ENCODE results near the gene ACADVL.

ACADVL gene

DNA sequence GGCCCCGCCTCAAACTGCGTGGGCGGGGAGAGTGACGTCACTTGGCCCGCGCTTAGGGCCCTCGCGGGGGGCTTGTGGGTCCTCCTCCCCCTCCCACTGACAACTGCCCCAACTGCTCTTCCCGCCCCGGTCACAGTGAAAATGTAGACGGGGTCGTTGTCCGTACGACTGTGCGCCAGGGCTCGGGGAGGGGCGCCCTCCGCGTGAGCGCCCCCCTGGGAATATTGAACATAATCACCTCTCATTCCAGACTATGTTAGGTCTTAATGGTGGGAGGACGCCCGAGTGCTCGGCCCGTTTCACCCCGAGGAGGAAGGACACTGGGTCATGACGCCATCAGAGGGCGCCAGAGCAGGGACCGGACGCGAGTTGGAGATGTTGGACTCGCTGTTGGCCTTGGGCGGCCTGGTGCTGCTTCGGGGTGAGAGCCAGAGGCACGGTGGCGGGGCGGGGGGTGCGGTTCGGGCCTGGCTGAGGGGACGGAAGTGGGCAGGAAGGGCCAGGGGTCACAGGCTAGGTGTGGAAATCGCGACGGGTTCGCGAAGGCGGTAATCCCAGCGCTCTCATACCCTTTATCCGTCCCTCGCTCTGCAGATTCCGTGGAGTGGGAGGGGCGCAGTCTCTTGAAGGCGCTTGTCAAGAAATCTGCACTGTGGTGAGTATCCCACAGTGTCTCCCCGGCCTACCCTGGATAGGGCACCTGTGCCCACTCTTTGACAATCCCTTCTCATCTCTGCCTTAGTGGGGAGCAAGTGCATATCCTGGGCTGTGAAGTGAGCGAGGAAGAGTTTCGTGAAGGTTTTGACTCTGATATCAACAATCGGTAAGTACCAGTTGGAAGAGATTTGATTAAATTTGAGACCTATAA, 32.7 kb downstream of the ACADVL start, which contains the start of gene ELP5:
TSS of gene ELP5 (plus strand) at position 40 of the 868 bp plus-strand sequence. CDS start at position 376, 336 bp downstream.
- DNase-seq = peak; percentile 64

DNA sequence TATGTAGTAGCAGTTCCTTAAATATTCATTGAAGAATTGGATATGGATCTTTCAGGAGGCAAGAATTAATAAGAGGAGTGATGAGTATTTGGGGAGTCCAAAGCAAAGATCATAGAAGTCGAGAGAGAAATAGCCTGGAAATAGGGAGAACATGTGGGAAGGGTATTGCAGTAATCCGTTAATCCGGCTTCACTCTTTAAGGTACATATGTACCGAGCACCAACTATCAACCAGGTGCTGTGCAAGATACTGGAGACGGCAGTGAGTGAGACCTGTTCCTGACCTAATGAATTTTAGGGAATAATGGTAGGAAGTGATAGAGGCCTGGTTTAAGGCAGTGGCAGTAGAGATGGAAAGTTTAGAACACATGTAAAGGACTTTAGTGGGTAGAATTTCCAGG, 33.3 kb downstream of the ACADVL start:
- no peak for DNase-seq

DNA sequence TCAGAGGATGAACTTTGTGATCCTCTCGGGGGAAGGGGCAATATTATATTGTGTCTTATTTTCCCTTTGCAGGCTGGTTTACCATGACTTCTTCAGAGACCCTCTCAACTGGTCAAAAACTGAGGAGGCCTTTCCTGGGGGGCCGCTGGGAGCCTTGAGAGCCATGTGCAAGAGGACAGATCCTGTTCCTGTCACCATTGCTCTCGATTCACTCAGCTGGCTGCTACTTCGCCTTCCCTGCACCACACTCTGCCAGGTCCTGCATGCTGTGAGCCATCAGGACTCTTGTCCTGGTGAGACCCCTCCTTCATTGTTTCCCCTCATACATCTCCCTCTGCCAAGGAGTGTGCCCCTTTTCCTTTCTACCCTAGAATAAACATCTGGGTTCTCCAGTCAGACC, 34.8 kb downstream of the ACADVL start:
- DNase-seq = no peak

DNA sequence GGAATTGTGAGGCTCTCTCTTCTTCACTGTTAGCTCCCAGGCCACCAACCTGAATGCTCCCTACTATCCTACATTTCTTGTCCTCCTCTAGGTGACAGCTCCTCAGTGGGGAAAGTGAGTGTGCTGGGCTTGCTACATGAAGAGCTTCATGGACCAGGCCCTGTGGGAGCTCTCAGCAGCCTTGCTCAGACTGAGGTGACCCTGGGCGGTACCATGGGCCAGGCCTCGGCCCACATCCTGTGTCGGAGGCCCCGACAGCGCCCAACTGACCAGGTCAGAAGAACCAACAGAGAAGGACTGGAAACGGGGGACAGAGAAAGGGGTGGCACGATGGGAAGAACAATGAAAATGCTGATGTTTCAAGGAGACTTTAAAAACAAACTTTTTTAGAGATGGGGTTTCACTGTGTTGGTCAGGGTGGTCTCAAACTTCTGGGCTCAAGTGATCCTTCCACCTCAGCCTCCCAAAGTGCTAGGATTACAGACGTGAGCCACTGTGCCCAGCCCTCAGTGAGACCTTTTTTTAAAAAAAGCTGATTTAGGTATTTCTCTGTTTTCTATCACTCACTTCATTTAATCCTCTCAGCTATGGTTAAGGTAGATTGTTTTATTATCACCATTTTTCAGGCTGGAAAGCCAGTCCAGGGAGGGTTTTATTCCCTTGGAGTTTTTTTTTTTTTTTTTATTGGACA, 37.2 kb downstream of the ACADVL start:
- DNase-seq = no peak

DNA sequence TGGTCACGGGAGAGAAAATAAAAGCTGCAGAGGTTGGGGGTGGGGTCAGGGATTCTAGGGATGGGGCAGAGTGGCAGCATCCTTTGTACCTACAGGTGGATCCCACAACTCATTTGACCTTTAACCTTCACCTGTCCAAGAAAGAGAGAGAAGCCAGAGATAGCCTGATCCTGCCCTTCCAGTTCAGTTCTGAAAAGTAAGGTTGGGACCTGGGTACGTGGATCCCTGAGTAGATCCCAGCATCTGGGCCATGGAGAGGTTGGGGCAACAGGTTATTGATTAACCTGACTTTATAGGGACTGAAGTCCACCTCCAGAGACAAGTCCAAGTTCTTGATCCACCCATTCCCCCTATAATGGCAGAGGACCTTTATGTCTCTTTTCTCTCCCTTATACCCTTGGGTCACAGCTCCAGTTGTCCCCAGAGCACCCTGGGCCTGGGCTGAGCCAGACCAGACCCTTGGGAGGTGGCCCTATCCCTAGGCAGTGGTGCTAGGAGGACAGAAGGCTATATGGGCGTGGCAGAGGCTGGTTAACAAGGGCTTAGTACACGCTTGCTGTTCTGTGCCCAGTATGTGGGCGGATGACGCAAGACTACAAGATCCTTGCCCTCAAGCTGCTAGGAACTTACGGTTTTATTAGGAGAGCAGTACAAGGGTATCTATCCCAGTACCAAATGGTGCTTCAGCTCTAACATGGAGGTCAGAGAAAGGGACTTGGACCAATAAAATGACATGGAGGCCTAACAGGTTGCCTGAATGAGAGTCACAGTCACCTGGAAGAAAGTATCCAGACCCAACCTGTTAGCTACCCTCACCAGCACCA, 39.2 kb downstream of the ACADVL start:
- DNase-seq = no peak

DNA sequence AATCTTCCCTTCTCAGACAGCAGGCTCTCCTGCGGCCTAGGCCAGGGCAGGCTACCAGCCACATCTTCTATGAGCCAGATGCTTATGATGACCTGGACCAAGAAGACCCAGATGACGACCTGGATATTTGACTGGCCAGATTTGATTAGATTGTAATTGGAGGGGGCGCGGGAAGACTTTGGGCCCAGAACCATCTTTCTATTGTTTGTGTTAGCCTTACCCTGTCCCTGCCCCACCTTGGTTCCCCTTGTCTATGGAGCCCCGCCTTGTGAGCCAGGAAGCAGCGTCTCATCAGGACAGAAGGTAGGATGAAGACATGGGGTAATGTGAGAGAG, 39.8 kb downstream of the ACADVL start:
- DNase-seq = no peak

DNA sequence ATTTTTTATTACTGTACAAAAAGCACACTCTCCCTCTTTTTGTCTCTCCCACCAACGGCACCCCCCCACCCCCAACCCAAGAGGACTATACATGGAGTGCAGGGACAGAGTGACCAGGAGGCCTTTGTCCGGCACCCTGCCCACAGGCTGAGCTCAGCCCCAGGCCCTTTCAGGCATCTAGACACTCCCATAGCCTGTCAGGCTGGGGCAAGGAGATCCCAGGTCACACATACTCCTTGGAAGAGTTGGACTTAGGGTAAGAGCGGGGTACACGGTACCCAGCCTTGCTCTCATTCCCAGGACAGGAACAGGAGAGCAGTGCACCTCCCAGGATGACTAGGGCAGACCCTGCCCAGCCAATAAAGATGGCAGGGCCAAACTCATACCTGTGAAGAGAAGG, 40.4 kb downstream of the ACADVL start:
- no peak for DNase-seq

DNA sequence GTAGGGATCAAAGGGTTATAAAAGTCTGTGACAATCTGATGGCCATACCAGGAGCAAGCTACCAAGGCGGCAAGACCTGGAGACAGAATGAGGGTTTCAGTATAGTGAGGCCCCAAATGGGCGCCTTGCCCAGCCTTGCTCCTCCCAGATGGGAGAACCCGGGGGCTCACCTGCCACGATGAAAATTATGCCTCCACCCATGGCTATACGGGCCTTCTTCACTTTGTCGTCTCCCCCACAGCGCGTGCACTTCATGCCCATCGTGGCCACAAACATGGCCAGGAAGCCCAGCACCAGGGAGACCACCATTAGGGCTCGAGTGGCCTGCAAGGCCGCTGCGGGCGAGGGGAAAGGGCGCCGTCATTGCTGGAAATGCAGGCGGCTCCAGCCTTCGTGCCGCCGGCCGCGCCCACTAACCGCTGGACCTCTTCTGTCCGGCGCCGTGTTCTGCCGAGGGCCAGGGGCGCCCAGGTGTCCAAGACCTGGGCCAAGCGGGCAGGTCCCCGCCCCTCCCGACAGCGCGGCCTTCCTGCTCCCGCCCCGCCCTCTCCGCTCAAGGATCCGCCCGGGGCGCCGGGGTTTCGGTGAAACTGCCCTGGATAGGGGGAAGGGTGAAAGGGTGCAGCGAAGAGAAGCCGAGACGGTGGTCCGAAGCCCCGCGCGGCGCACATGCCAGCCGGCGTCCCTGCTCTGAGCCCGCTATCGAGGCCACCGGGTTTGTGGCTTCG, 41.1 kb downstream of the ACADVL start:
- no peak for DNase-seq

DNA sequence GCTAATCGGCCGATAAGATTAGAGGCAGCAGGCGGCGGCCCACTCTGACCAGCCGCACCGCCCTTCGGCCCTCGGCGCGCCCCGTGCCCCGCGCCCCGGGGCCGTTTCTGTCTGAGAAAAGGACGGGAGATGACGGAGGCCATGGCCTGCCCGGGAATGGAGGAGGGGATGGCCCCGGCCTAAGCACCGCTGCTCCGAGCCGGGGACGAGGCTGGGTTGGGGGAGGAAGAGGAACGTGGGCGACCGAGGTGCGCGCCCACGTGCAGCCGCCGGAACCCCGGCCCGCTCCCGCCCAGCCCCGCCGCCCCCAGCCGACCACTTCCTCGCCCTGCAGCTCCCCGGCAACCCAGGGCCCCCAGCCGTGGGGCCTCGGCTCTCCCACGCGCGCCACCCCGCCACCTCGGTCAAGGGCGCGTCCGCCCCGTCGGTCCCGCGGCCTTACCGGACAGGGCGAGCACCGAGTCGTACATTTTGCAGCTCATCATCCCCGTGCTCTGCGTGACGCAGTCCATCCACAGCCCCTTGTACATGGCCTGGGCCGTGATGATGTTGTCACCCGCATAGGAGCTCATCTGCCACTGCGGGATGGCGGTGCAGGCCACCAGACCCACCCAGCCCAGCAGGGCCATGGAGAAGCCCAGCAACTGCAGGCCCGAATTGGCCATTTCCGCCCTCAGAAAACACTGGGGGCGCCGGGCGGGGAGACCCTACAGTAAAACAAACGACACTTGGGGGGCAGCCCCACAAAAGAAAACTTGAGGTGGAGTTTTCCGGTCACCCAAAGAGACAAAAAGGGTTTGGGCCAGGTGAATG, 41.8 kb downstream of the ACADVL start:
- DNase-seq = no peak

DNA sequence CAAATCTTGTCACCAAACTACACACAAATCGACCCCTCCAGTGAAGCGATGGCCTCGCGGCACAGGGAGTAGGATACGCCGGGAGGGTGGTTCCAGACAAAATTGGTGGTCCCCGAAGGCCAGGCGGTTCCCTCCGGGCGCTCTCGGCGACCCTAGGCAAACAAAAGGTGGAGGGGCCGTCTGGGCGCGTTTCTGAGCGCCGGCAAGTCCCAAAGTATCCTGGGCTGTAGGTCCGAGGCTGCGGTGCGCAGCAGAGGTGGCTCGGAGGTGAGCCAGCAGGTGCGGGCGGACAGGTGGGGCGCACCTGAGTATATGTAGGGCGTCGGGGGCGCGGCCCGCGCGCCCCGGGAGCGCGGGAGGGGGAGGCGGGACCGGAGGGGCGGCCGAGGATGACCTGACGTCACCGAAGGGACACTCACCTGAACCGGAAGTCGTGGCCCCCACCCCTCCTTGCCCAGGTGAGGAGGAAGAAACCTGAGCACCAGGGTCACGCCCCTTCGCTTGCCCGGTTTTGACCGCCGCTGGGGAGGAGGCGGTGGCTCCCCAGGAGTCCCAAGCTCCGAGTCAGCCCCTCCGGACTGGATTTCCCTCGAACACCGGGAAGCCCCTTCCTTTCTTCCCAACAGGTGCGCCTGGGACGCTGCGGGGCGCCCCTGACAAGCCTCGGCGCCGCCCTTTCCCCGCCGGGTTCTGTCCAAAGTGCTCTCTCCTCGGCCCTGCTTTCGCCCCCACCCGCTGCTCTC, 42.6 kb downstream of the ACADVL start, which contains the start of gene CLDN7:
TSS of gene CLDN7 (minus strand) at position 287 of the 743 bp plus-strand sequence. CDS start 435 bp downstream, outside the sequence.
- peak; percentile 55 for DNase-seq

DNA sequence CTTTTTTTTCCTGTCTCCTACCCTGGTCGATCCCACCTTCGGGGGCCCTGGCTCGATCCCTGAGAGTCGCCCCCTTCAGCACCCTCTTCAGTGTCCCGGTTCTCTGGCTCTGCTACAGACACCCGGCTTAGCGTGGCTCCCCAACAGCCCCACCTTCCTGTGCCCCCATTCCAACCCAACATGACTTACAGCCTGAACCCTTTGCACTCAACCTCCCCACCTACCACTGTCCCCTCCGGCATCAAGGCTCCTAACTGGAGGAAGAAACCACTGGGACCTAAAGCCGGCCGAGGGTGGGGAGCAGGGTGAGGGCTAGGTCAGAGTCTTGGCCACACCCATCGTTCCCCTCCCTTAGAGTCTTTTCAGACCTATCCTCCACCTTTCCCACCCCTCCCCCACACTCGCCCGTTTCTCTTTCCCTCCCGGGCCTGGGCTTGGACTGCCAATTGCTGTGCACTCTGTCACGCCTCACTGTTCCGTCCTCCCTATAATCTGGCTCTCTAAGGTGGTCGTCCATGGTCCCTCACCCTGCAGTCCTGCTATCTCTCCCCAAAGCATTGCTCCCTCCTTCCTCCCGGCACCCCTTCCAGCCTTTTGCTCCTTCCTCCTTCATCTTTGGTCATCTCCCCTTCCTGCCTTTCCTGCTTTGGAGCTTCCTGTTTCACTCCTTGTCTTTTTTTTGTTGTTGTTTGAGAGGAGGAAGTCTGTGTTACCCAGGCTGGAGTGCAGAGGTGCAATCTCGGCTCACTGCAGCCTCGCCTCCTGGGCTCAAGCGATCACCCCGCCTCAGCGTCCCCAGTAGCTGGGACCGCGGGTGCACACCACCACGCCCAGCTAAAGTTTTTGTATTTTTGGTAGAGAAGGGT, 43.4 kb downstream of the ACADVL start:
- no peak for DNase-seq

DNA sequence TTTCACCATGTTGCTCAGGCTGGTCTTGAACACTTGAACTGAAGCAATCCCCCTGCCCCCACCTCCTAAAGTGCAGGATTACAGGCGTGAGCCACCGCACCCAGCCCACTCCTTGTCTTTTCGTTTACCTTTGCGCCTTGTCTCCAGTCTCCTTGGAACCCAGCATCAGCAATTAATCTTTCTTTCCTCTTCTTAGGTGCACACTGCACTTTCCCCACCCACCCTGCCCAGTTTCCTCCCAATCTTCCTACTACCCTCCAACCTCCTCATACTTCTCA, 44.0 kb downstream of the ACADVL start:
- DNase-seq = no peak

DNA sequence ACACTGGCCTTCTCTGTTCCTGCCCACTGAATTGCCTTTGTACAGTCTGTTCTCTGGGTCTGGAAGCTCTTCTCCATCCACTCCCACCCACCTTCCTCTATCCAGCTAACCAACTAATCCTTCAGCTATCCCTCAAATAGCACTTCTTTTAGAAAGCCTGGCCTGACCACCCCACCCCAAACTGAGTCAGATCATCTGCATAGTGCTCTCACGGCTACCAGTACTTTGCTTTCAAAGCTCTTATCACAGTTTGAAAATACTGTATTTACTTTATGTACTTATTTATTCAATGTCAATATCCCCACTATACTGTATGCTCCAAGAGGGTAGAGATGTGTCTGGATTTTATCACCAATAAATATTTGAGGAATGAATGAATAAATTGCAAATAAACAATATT, 47.0 kb downstream of the ACADVL start:
- no peak for DNase-seq

Data from NCI-H774 (cell line).